ENCODE results near the gene NTNG2. TPM values are rescaled to one million over a fixed set of nuclear protein-coding genes. Genes with fewer than 3 reads are reported as not detected.

Gene NTNG2
- 1 to 10 TPM in 1 of 2 donors, under 1 TPM in 1; 0.26 to 2.0 TPM for total RNA-seq

DNA sequence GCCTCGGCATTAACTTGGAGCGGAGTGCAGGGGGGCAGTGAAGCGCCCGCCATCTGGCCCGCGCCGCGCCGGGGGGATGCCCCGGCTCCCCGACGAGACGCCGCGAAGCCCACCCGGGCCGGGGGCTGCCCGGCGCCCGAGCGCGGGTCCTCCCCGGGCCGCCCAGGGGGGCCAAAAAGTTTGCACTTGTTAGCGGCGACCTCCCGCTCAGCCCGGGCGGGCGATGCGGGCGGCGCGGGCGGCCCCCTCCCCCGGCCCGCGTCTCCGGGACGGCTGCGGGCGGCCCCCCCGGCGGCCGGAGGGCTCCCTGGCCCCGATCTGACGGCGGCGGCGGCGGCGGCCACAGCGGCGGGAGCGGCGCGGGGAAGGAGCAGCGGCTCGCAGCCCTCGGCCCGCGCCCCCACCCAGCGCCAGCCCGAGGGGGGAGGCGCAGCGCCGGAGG, at the start of gene NTNG2:
TSS of gene NTNG2 (plus strand) at position 316 of the 442 bp plus-strand sequence. CDS start 4,774 bp downstream, outside the sequence.
- Histone ChIP-seq H3K9me3 (no peaks in the 10 kb centered on the region), H3K36me3 (replicated peaks in 1 of 2; ENCODE audit: insufficient read depth in 1 of 2, low read depth in 2 of 2) (no peaks in the 10 kb centered on the region), H3K4me1 (peaks cover 44% of the 10 kb centered on the region), H3K4me3 (peak within 1 kb of the TSS in 1 of 2 donors; percentile 46), H3K27me3 (peaks cover 0 to 39% of the 10 kb centered on the region in 2 donors), H3K27ac (no peak within 1 kb of the TSS)
- ATAC-seq: peak; percentile 10
- no peak for DNase-seq
- intact Hi-C loops (cut with DNase I): no loop called here
- TF ChIP-seq POLR2A (IDR thresholded peaks at IDR 0.05): no peak
- TF ChIP-seq, protein P1, sequence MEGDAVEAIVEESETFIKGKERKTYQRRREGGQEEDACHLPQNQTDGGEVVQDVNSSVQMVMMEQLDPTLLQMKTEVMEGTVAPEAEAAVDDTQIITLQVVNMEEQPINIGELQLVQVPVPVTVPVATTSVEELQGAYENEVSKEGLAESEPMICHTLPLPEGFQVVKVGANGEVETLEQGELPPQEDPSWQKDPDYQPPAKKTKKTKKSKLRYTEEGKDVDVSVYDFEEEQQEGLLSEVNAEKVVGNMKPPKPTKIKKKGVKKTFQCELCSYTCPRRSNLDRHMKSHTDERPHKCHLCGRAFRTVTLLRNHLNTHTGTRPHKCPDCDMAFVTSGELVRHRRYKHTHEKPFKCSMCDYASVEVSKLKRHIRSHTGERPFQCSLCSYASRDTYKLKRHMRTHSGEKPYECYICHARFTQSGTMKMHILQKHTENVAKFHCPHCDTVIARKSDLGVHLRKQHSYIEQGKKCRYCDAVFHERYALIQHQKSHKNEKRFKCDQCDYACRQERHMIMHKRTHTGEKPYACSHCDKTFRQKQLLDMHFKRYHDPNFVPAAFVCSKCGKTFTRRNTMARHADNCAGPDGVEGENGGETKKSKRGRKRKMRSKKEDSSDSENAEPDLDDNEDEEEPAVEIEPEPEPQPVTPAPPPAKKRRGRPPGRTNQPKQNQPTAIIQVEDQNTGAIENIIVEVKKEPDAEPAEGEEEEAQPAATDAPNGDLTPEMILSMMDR (IDR thresholded peaks at IDR 0.05): no peak
- 0 to 13% methylated on average over 3 to 54 of the region's 67 CpGs for whole genome bisulfite sequencing, 2 donors

- Histone ChIP-seq H3K9me3 (no peaks in the 10 kb centered on the region), H3K27me3 (no peaks in the 10 kb centered on the region), H3K4me3 (no peak overlapping the region), H3K36me3 (replicated peaks in 1 of 2; ENCODE audit: insufficient read depth in 1 of 2, low read depth in 2 of 2) (no peaks in the 10 kb centered on the region), H3K4me1 (no peaks in the 10 kb centered on the region), H3K27ac (no peak overlapping the region)
- WGBS, 2 donors: 24 to 32% methylated on average over 17 to 18 of the region's 18 CpGs
- TF ChIP-seq, protein P1 (IDR thresholded peaks at IDR 0.05): no peak
- no peak for TF ChIP-seq POLR2A (IDR thresholded peaks at IDR 0.05)
- DNase-seq (peak; percentile 61 to 74 (median 69)), ATAC-seq (peak; percentile 71)
- intact Hi-C loops (cut with DNase I): no loop called here
Observed at GRCh38 chr9:132114102-132114707, 47.7 kb upstream of the NTNG2 start.

GRCh38 chr9:132116583-132116982, 45.3 kb upstream of the NTNG2 start:
- H3K36me3 ChIP-seq (replicated peaks in 1 of 2; ENCODE audit: insufficient read depth in 1 of 2, low read depth in 2 of 2): no peaks in the 10 kb centered on the region
- intact Hi-C loops (cut with DNase I): no loop called here
- TF ChIP-seq, protein P1 (IDR thresholded peaks at IDR 0.05): no peak
- TF ChIP-seq POLR2A (IDR thresholded peaks at IDR 0.05): no peak

DNA sequence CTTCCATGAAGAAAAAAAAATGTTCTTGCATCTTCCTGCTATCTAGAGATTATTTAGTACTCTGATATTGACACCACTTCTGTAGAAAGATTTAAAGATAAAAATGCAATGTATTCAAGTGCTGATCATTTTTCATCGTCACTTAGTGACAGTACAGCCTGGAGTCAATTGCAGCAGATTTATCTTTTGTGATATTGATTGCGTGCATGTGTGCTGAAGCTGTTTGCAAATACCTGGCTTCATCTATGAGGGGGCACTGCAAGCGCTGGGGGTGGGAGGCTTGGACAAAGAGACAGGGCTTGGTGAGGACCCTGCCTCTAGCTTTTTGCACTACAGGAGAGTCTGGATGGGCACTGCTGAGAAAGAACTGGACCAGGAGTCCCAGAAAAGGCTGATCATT, 44.2 kb upstream of the NTNG2 start:
- H3K9me3 ChIP-seq: no peaks in the 10 kb centered on the region
- DNase-seq (no peak), ATAC-seq (no peak)
- TF ChIP-seq POLR2A (IDR thresholded peaks at IDR 0.05): no peak
- TF ChIP-seq, protein P1 (IDR thresholded peaks at IDR 0.05): no peak
- intact Hi-C loops (cut with DNase I): no loop called here
- no peaks in the 10 kb centered on the region for H3K27me3 ChIP-seq
- H3K4me3 ChIP-seq: no peak overlapping the region
- no peaks in the 10 kb centered on the region for H3K36me3 ChIP-seq (replicated peaks in 1 of 2; ENCODE audit: insufficient read depth in 1 of 2, low read depth in 2 of 2)
- H3K4me1 ChIP-seq: no peaks in the 10 kb centered on the region
- H3K27ac ChIP-seq: no peak overlapping the region
- WGBS, 2 donors: 27 to 31% methylated on average over 3 of the region's 3 CpGs

More at GRCh38 chr9:132116583-132116982, 45.3 kb upstream of the NTNG2 start:
- 60% methylated on average over 3 of the region's 3 CpGs; no CpG with 5 or more reads in 1 of the 2 donors for WGBS, 2 donors
- H3K27ac ChIP-seq: no peak overlapping the region
- no peaks in the 10 kb centered on the region for H3K9me3 ChIP-seq
- DNase-seq (no peak), ATAC-seq (no peak)
- no peaks in the 10 kb centered on the region for H3K27me3 ChIP-seq
- no peak overlapping the region for H3K4me3 ChIP-seq
- no peaks in the 10 kb centered on the region for H3K4me1 ChIP-seq

- H3K36me3 ChIP-seq (replicated peaks in 1 of 2; ENCODE audit: insufficient read depth in 1 of 2, low read depth in 2 of 2): no peaks in the 10 kb centered on the region
- H3K4me1 ChIP-seq: no peaks in the 10 kb centered on the region
- TF ChIP-seq, protein P1 (IDR thresholded peaks at IDR 0.05): no peak
- no peak for TF ChIP-seq POLR2A (IDR thresholded peaks at IDR 0.05)
- no peaks in the 10 kb centered on the region for H3K9me3 ChIP-seq
- H3K4me3 ChIP-seq: no peak overlapping the region
- DNase-seq (no peak), ATAC-seq (no peak)
- intact Hi-C loops (cut with DNase I): no loop called here
- no peak overlapping the region for H3K27ac ChIP-seq
- WGBS, 2 donors: 85 to 90% methylated on average over 2 of the region's 2 CpGs
- no peaks in the 10 kb centered on the region for H3K27me3 ChIP-seq
Observed at GRCh38 chr9:132121021-132121420, 40.8 kb upstream of the NTNG2 start.

All from body of pancreas (tissue), 4 donors.